Left lung (tissue), 10 donors: ENCODE measurements around the gene SLCO1B3. TPM values are rescaled to one million over a fixed set of nuclear protein-coding genes. Genes with fewer than 3 reads are reported as not detected.

Experiments
- ATAC-seq: fragments of 200-7000 bp; cut with Tn5 transposase; one replicate; pipeline ENCODE4 v1.9.1; 2020; ENCODE audit warnings: moderate library complexity
- DNase-seq, 4 donors: peaks; one replicate each; pipeline ENCODE4 v3.0.0-alpha.2; 2013 to 2020
- H3K27ac ChIP-seq, 2 donors: fragments of 200-600 bp; sonication (generic) in 1 of 2; one replicate each; pipeline versions ENCODE4 v1.5.0 to v1.8.0; 2020 to 2021
- H3K27me3 ChIP-seq, 2 donors: fragments of 200-600 bp; sonication (generic) in 1 of 2; one replicate each; pipeline versions ENCODE4 v1.5.0 to v1.8.0; 2020 to 2021
- H3K36me3 ChIP-seq, 2 donors: fragments of 200-600 bp; sonication (generic) in 1 of 2; one replicate each; pipeline versions ENCODE4 v1.5.0 to v1.8.0; 2020 to 2021
- H3K4me1 ChIP-seq, 2 donors: fragments of 200-600 bp; one replicate each; pipeline ENCODE4 v1.8.0; 2021
- H3K4me3 ChIP-seq, 2 donors: fragments of 200-600 bp; sonication (generic) in 1 of 2; one replicate each; pipeline versions ENCODE4 v1.5.0 to v1.8.0; 2020 to 2021; ENCODE audit warnings: mild to moderate bottlenecking in 1 of 2
- H3K9me3 ChIP-seq, 2 donors: fragments of 200-600 bp; sonication (generic) in 1 of 2; one replicate each; pipeline versions ENCODE4 v1.5.0 to v1.8.0; 2020 to 2021
- CTCF ChIP-seq, 2 donors: fragments of 200-600 bp; sonication (generic) in 1 of 2; IDR thresholded peaks; one replicate each; pipeline versions ENCODE4 v1.5.0 to v1.8.0; 2021; ENCODE audit warnings: antibody characterized with exemption in 2 of 2
- intact Hi-C, 2 donors: fragments of 100-400 bp; cut with DNase I; formaldehyde crosslinking; loops; one replicate each; pipeline versions ENCODE4 v1.11.2 to v1.14.2; 2022
- polyA plus RNA-seq, 6 donors: library from polyadenylated mRNA; unstranded; fragments of 120-200 nt; gene quantifications; one replicate each; pipeline ENCODE4 v1.2.1, GENCODE V29; 2013; ENCODE audit not compliant: insufficient read length in 6 of 6
- total RNA-seq, 2 donors: library from RNA; stranded (reverse); fragmentation: NEBNext Ultra II Directional; extraction: Animal tissue kit (Norgen Biotek cat#: 25700); gene quantifications; one replicate each; pipeline ENCODE4 v1.2.1, GENCODE V29; 2021
- donor health status: DM: no; HTN: yes; CAD: no.
- donor health status: DM: no; HTN: no; CAD: no.

SLCO1B3 gene
- total and polyA plus RNA-seq, 8 donors = 0.17 TPM; not detected in 7

- no peaks in the 10 kb centered on the region for H3K36me3 ChIP-seq
- ATAC-seq = peak; percentile 76
Observed at GRCh38 chr12:20798554-20798953, 12.0 kb upstream of the SLCO1B3 start.

GRCh38 chr12:20800160-20800559 lies 10.3 kb upstream of the SLCO1B3 start:
- Histone ChIP-seq H3K27ac (no peak overlapping the region), H3K4me1 (no peaks in the 10 kb centered on the region), H3K9me3 (no peaks in the 10 kb centered on the region), H3K27me3 (no peaks in the 10 kb centered on the region), H3K36me3 (no peaks in the 10 kb centered on the region), H3K4me3 (no peak overlapping the region)
- TF ChIP-seq CTCF (IDR thresholded peaks at IDR 0.05) = no peak
- intact Hi-C loops = no loop called here
- ATAC-seq (no peak), DNase-seq (no peak)

More at GRCh38 chr12:20798554-20798953, 12.0 kb upstream of the SLCO1B3 start:
- TF ChIP-seq CTCF (IDR thresholded peaks at IDR 0.05) = peak in 1 of 2 donors; percentile 10
- Histone ChIP-seq H3K4me3 (no peak overlapping the region), H3K27me3 (no peaks in the 10 kb centered on the region), H3K4me1 (no peaks in the 10 kb centered on the region), H3K9me3 (no peaks in the 10 kb centered on the region), H3K27ac (no peak overlapping the region)
- DNase-seq = peak in 2 of 4 donors; percentile 2 to 18
- intact Hi-C loops = loop anchor here in 1 of 2 donors (10.0 kb wide), 1 partner anchor 154 kb away; no protein-coding TSS in a partner anchor

GRCh38 chr12:20801035-20801434 lies 9.5 kb upstream of the SLCO1B3 start:
- DNase-seq = no peak
- no peak for ATAC-seq
- intact Hi-C loops = no loop called here

GRCh38 chr12:20805921-20806320 lies 4.6 kb upstream of the SLCO1B3 start:
- Histone ChIP-seq H3K4me1 (no peaks in the 10 kb centered on the region), H3K9me3 (no peaks in the 10 kb centered on the region), H3K36me3 (no peaks in the 10 kb centered on the region), H3K4me3 (no peak overlapping the region), H3K27ac (no peak overlapping the region), H3K27me3 (no peaks in the 10 kb centered on the region)
- ATAC-seq (no peak), DNase-seq (no peak)
- intact Hi-C loops = no loop called here
- no peak for TF ChIP-seq CTCF (IDR thresholded peaks at IDR 0.05)

More at GRCh38 chr12:20801035-20801434, 9.5 kb upstream of the SLCO1B3 start:
- Histone ChIP-seq H3K9me3 (no peaks in the 10 kb centered on the region), H3K4me1 (no peaks in the 10 kb centered on the region), H3K4me3 (no peak overlapping the region), H3K27ac (no peak overlapping the region), H3K36me3 (no peaks in the 10 kb centered on the region), H3K27me3 (no peaks in the 10 kb centered on the region)
- TF ChIP-seq CTCF (IDR thresholded peaks at IDR 0.05) = no peak

GRCh38 chr12:20807192-20808080 lies 3.1 kb upstream of the SLCO1B3 start:
- H3K27ac ChIP-seq = no peak overlapping the region
- no peak overlapping the region for H3K4me3 ChIP-seq
- no peak for TF ChIP-seq CTCF (IDR thresholded peaks at IDR 0.05)
- H3K36me3 ChIP-seq = no peaks in the 10 kb centered on the region
- DNase-seq (peak in 1 of 4 donors; percentile 69), ATAC-seq (no peak)
- intact Hi-C loops = no loop called here
- H3K4me1 ChIP-seq = no peaks in the 10 kb centered on the region
- H3K9me3 ChIP-seq = no peaks in the 10 kb centered on the region
- H3K27me3 ChIP-seq = no peaks in the 10 kb centered on the region
